Suprapubic skin (tissue), 4 donors: ENCODE measurements around the gene ZSCAN1.

Experiments used
- CTCF ChIP-seq, 2 donors: fragments of 200-600 bp in 1 of 2; fragments of 450-650 bp in 1 of 2; sonication (generic) in 1 of 2; IDR thresholded peaks; one replicate each; pipeline ENCODE4 v1.5.1; 2016 to 2019; ENCODE audit warnings: antibody characterized with exemption in 2 of 2, mild to moderate bottlenecking in 1 of 2, moderate library complexity in 1 of 2
- EP300 ChIP-seq: sonication (generic); formaldehyde crosslinking; IDR thresholded peaks from one replicate; pipeline ENCODE4 v1.6.1; 2017; ENCODE audit warnings: antibody characterized with exemption
- POLR2A ChIP-seq, 2 donors: fragments of 450-650 bp; IDR thresholded peaks; one replicate each; pipeline ENCODE4 v1.6.1; 2017; ENCODE audit warnings: antibody characterized with exemption in 2 of 2, mild to moderate bottlenecking in 2 of 2, moderate library complexity in 2 of 2
- POLR2AphosphoS5 ChIP-seq, 3 donors: sonication (generic); formaldehyde crosslinking; IDR thresholded peaks; one replicate each; pipeline ENCODE4 v1.6.1; 2017; ENCODE audit warnings: antibody characterized with exemption in 3 of 3

- TF ChIP-seq EP300 (no peak), CTCF (IDR thresholded peaks at IDR 0.05) (no peak), POLR2A (IDR thresholded peaks at IDR 0.05) (no peak), POLR2AphosphoS5 (IDR thresholded peaks at IDR 0.05) (no peak)
Measured at GRCh38 chr19:58003174-58003828, 30.5 kb upstream of the ZSCAN1 start.
